Stimulated activated CD8-positive, alpha-beta memory T cell treated with anti-CD3 and anti-CD28 coated beads, Interleukin-4, amount 100 ng/mL, for 4 hours (primary cell): ENCODE measurements around the gene C1QL4.
"Not testable (repeated sequence)": the region's sequence is repeated elsewhere in the genome, so short reads cannot be mapped to it uniquely, and the experiment has no call there.

Experiments
- DNase-seq, 2 donors: peaks; one replicate each; pipeline ENCODE4 v3.0.0-alpha.2; 2020; ENCODE audit warnings: low read depth in 2 of 2, low spot score in 1 of 2

C1QL4 gene

DNA sequence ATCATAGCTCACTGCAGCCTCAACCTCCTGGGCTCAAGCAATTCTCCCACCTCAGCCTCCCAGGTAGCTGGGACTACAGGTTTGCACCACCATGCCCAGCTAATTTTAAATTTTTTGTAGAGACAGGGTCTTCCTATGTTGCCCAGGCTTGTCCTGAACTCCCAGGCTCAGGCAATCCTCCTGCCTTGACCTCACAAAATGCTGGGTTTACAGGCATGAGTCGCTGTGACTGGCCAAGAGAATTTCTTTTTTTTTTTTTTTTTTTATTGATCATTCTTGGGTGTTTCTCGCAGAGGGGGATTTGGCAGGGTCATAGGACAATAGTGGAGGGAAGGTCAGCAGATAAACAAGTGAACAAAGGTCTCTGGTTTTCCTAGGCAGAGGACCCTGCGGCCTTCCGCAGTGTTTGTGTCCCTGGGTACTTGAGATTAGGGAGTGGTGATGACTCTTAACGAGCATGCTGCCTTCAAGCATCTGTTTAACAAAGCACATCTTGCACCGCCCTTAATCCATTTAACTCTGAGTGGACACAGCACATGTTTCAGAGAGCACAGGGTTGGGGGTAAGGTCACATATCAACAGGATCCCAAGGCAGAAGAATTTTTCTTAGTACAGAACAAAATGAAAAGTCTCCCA lies 54.1 kb downstream of the C1QL4 start:
- DNase-seq = not testable (repeated sequence)
